HG03135 (cell line): Measurements from ENCODE around the gene ETV7.

Experiments used
- ATAC-seq: cut with Tn5 transposase; IDR thresholded peaks from one replicate; pipeline ENCODE4 v1.9.1; 2021; ENCODE audit warnings: mild to moderate bottlenecking, moderate library complexity; ENCODE audit not compliant: unreplicated experiment

ETV7 gene

GRCh38 chr6:36326356-36326995 lies 61.0 kb downstream of the ETV7 start:
- ATAC-seq: no peak

- no peak for ATAC-seq
Observed at GRCh38 chr6:36324715-36325114, 62.8 kb downstream of the ETV7 start.

GRCh38 chr6:36324191-36324590 lies 63.3 kb downstream of the ETV7 start:
- ATAC-seq: no peak

GRCh38 chr6:36323062-36323461 lies 64.4 kb downstream of the ETV7 start:
- no peak for ATAC-seq

- no peak for ATAC-seq
Observed at GRCh38 chr6:36322591-36322990, 64.9 kb downstream of the ETV7 start.

- no peak for ATAC-seq
Observed at GRCh38 chr6:36320475-36320874, 67.0 kb downstream of the ETV7 start.

GRCh38 chr6:36319821-36320220 lies 67.6 kb downstream of the ETV7 start:
- no peak for ATAC-seq

GRCh38 chr6:36319436-36319762 lies 68.1 kb downstream of the ETV7 start:
- no peak for ATAC-seq

- no peak for ATAC-seq
Observed at GRCh38 chr6:36318690-36319435, 68.6 kb downstream of the ETV7 start.

GRCh38 chr6:36317623-36318022 lies 69.8 kb downstream of the ETV7 start:
- no peak for ATAC-seq
